WI38 (cell line): Measurements from ENCODE around the gene TRIO.

Experiments
- H3K4me3 ChIP-seq: 2 replicates; pipeline ENCODE4 v1.5.1; 2011; ENCODE audit warnings: low read depth, mild to moderate bottlenecking, control low read depth, low read length
- CTCF ChIP-seq: IDR thresholded peaks from 2 replicates; pipeline ENCODE4 v1.5.1; 2012; ENCODE audit warnings: low read depth, mild to moderate bottlenecking, control low read depth, low read length

Gene TRIO

GRCh38 chr5:14309878-14310531 is 166.9 kb downstream of the TRIO start:
- H3K4me3 ChIP-seq = no peak overlapping the region
- no peak for TF ChIP-seq CTCF

DNA sequence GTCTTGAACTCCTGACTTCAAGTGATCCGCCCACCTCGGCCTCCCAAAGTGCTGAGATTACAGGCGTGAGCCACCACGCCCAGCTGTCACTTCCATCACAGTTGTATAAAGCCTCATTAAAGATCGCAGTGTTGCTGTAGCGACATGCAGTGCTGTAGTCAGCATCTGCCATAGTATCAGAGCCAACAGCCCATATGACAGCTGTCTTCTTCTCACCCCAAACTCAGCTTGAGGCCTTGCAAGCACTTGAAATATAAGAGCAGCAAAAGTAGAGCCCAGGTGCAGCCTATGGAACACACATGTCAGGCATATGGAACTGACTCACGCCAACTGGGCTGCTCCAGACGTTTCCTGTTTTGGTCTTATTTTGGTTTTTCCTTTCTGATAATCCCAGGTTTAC is 167.8 kb downstream of the TRIO start:
- no peak for TF ChIP-seq CTCF
- H3K4me3 ChIP-seq = no peak overlapping the region

DNA sequence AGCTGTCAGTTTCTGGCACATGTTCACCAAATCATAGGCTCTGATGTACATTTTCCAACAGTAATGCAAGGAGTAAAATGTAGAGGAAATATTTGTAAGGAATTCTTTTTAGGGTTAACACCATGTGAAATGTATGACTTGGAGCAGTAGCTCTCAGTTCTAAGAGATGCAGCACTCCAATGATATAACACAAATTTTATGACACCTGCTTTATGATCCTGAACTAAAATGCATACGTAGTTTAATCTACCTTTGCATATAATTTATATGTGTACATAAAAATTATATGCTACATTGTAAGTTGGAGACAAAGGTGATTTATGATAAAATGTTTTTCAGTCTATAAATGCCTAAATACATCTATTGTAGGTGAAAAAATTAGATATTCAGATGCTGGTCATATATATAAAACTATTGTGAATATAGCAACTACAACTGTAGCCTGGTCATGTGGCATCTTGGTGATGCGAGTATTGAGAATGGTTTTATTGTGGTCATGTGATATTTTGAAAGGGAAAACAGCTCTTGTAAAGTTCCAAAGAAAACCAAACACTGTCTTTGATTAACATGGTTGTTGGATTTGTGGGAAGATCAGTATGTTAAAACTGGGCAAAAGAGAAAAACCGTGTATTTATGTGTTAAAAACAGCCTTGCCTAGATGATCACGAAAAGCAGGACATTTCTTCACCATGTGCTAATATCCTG is 171.0 kb downstream of the TRIO start:
- H3K4me3 ChIP-seq = no peak overlapping the region
- no peak for TF ChIP-seq CTCF

DNA sequence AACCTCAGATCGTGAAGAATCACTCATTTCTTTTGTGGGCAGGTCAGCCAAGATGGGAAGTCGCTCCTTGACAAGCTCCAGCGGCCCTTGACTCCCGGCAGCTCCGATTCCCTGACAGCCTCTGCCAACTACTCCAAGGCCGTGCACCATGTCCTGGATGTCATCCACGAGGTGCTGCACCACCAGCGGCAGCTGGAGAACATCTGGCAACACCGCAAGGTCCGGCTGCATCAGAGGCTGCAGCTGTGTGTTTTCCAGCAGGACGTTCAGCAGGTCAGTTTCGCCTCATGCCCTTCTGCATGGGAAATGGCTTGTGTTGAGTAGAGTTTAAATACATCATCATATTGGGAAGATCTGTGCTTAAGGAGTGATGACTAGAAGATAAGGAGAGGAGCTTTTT is 173.3 kb downstream of the TRIO start:
- no peak for TF ChIP-seq CTCF
- H3K4me3 ChIP-seq = no peak overlapping the region

- TF ChIP-seq CTCF = no peak
- no peak overlapping the region for H3K4me3 ChIP-seq
These were observed 176.0 kb downstream of the TRIO start for GRCh38 chr5:14319102-14319501.

DNA sequence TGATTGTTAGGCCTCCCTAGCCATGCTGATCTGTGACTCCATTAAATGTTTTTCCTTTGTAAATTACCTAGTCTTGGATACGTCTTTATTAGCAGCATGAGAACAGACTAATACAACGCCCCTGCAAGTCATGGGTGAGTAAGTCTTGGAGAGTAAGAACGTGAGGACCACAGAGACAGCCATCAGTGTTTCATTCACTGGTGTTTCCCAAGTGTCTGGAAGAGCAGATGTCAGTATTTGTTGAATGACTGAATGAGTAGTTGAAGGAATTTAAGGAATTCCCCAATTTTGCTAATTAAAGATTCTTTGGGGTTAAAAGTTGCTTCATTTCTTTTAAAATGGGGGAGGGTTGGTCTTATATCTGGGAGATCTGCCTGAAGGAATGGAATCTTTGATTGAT is 178.8 kb downstream of the TRIO start:
- no peak for TF ChIP-seq CTCF

GRCh38 chr5:14322437-14323187 is 179.5 kb downstream of the TRIO start:
- TF ChIP-seq CTCF = no peak
- H3K4me3 ChIP-seq = no peak overlapping the region

More for the DNA sequence above, 178.8 kb downstream of the TRIO start:
- no peak overlapping the region for H3K4me3 ChIP-seq
